Activated T-cell treated with anti-CD3 and anti-CD28 coated beads for 1 hour (primary cell): ENCODE data around the gene FSD1.
"Not testable (repeated sequence)": the region's sequence is repeated elsewhere in the genome, so short reads cannot be mapped to it uniquely, and the experiment has no call there.

Source experiments
- DNase-seq: peaks from one replicate; pipeline ENCODE4 v3.0.0-alpha.2; 2020; ENCODE audit warnings: low read depth

FSD1 gene

GRCh38 chr19:4345342-4346019, 41.1 kb downstream of the FSD1 start:
- DNase-seq, result no peak

GRCh38 chr19:4346020-4346383, 41.6 kb downstream of the FSD1 start:
- no peak for DNase-seq

DNA sequence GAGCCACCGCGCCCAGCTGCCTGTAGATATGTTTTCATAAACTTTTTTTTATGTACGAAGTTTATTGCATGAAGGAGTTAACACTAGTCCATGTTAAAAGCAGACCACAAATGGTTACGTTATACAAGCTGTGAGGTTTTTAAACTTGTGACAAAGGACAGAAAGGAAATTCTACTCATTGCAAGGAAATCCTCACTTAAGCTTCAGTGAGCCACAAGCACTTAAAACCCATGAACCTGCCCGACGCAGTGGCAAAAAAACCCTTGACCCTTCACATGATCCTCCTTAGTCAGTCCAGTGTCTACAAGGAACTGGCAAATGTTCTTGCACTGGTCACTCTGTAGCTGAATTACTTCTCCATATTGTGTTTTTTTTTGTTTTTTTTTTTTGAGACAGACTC, 43.1 kb downstream of the FSD1 start:
- DNase-seq, result no peak

GRCh38 chr19:4349225-4349624, 44.8 kb downstream of the FSD1 start:
- DNase-seq, result not testable (repeated sequence)

DNA sequence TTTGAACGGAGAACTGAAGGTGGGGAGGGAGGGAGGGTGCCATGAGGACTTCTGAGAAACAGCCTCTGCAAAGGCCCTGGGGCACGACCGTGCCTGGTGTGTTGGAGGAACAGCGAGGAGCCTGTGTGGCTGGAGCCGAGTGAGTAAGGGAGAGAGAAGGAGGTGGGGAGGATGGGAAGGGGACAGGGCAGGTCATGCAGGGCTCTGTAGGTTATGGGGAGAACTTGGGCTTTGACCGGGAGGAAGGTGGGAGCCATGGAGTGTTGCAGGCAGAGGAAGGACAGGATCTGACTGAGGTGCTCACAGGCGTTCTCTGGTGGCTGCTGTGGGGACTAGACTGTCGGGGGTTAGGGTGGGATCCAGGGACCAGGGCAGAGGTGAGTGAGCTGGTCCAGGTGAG, 45.7 kb downstream of the FSD1 start:
- no peak for DNase-seq

DNA sequence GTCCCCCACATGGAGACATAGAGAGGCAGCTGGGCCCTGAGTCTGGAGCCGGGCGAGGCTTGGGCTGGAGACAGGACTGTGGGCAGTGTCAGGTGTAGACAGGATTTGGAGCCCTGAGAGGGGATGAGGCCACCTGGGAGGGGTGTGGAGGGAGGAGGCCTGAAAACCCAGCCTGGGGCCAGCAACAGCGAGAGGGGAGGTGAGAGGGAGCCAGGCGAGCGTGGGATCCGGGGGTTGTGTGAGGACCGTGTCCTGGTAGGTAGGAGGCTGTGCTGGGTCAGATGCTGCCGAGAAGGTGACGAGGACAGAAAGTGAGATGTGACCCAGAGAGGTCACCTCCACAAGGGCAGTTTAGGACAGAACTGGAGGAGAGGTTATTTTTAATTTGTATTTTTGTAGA, 46.3 kb downstream of the FSD1 start:
- no peak for DNase-seq

- DNase-seq, result peak; percentile 37
Observed at GRCh38 chr19:4352701-4353121, 48.3 kb downstream of the FSD1 start.

- no peak for DNase-seq
Observed at GRCh38 chr19:4354282-4354681, 49.9 kb downstream of the FSD1 start.

DNA sequence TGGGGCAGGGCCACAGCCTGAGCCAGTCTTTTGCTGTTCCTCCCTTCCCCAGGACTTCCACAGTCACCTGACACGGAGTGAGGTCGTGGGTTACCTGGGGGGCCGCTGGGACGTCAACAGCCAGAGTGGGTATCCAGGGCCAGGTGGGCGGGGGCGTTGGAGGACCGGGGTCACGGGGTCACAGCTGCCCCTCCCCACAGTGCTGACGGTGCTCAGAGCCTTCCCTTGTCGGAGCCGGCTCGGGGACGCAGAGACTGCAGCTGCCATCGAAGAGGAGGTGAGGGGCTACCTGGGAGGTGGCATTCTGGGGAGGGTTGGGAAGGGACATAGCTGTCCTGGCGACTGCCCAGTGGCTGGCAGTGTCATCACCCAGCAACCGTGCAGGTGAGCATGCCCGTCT, 50.5 kb downstream of the FSD1 start:
- DNase-seq, result no peak

GRCh38 chr19:4357095-4357797, 52.8 kb downstream of the FSD1 start:
- DNase-seq, result no peak

GRCh38 chr19:4357921-4358326, 53.5 kb downstream of the FSD1 start:
- DNase-seq, result no peak

- DNase-seq, result no peak
Observed at GRCh38 chr19:4358709-4359626, 54.6 kb downstream of the FSD1 start.

GRCh38 chr19:4359627-4360000, 55.2 kb downstream of the FSD1 start:
- DNase-seq, result no peak

- no peak for DNase-seq
Observed at GRCh38 chr19:4360081-4360569, 55.7 kb downstream of the FSD1 start.

DNA sequence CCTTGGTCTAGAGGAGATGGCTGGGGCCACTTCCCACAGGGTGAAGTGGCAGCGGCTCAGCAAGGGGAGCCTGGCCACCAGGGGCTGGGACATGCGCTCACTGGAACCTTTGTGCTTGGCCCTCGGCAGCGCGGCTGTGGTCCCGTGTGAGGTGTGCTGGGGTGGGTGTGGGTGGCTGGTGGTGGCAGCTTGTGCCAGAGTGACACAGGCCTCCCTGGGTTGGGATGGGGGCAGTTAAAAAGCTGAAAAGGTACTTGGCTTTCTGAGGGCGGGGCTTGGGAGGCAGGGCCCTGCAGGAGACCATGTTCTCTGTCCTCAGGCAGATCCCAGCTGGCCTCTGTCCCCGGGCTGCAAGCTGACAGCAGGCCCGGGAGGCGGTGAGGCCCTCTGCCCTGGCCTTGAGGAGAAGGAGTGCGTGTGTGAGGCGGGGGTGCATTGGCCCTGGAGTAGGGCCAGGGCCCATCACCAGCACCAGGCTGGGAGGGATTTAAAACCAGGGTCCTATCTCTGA, 56.3 kb downstream of the FSD1 start:
- no peak for DNase-seq

DNA sequence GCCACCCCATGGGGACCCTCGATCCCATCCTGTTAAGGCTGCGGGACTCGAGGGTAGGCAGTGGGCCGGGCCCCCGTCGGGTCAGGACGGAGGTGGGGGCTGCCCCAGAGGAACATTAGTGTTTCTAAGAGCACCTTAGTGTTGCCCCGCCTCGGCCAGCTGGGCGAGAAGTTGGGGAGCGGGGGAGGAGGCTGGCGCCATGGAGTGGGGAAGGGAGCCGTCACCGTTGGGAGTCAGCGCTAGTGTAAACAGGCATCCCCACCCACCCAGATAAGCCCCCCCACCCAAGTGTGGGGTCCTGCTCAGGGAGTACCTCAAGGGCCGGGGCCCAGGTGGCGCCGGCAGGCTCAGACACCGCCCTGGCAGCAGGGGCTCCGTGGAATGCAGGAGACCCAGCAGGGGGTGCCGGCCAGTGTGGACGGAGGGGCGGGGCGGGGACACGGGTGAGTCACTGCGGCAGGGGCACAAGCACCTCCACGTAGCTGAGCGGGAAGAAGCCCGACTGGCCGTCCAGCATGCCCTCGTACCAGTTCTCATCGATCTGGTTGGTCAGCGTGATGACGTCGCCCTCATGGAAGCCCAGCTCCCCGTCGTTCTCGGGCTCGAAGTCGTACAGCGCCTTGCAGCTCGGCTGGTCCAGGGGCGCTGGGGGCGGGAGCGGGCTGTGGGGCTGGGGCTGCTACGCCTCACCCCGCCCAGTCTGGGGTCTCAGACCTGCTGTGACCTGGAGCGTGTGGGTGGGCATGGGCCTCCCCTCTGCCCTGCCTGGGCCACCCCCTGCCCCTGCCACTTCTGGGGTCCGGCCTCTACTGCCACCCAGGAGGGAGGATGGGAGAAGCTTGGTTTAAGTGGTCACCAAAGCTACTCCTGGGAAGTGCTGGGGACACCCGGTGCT, 57.0 kb downstream of the FSD1 start:
- no peak for DNase-seq

DNA sequence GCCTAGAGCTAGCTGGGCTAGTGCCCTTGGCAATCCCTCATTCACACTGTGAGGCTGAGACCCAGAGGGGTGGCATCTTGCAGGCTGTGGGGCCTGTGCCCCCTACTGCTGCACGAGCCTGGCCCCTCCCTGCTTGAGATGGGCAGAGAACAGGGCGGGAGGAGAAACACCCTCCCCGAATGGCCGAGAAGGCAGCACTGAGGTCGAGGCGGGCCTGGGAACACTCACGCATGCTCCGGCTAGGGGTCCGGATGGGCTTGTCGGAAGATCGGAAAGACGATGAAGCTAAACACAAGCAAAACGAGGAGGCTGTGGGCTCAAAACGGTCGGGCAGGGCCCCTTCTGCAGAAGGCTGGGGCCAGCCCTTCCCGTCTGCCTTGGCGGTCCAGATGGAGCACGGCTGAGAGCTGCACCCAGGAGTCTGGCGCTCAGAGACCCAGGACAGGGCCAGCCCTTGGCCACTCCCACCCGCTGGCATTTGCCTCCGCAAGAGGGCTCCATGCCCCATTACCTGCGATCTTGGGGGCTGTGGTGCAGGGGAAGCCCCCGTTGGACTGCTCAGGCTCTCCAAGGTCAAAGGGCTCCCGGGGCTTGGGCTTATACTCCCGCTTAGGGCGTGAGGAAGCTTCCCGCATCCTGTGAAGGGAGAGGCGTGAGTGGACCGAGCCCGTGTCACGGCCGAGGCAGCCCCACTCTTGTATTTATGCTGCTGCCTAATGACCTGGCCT, 57.9 kb downstream of the FSD1 start:
- DNase-seq, result no peak

- no peak for DNase-seq
Observed at GRCh38 chr19:4362831-4363545, 58.6 kb downstream of the FSD1 start.

- no peak for DNase-seq
Observed at GRCh38 chr19:4363571-4364304, 59.3 kb downstream of the FSD1 start.
